ENCODE results near the gene ZSCAN22.

DNA sequence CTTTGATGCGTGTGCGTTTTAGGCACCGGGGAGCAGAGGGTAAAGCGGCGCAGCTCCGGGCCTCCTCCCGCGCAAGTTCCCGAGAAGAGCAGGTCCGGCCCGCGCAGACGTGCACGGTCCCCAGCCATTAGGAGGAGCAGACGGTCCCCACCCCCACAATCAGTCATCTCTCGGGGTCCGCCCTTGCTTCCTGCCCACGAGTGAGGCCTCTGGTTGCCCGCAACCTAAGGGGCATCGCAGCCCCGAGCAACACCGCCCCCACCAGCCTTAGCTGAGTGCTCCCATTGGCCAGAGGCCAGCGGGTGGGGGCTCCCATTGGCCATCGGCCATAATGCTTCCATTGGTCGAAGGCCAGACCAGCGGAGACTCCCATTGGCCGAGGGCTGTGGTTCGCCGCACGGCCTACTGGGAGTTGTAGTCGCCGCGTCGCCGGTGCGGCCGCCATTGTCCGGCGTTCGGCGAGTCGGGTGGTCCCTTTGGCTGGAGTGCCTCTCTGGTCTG is 48.2 kb upstream of the ZSCAN22 start, which contains the start of gene ZNF8:
- no peak for TF ChIP-seq EZH2phosphoT487 (IDR thresholded peaks at IDR 0.05; ENCODE audit: borderline replicate concordance)
- TF ChIP-seq, protein P1, sequence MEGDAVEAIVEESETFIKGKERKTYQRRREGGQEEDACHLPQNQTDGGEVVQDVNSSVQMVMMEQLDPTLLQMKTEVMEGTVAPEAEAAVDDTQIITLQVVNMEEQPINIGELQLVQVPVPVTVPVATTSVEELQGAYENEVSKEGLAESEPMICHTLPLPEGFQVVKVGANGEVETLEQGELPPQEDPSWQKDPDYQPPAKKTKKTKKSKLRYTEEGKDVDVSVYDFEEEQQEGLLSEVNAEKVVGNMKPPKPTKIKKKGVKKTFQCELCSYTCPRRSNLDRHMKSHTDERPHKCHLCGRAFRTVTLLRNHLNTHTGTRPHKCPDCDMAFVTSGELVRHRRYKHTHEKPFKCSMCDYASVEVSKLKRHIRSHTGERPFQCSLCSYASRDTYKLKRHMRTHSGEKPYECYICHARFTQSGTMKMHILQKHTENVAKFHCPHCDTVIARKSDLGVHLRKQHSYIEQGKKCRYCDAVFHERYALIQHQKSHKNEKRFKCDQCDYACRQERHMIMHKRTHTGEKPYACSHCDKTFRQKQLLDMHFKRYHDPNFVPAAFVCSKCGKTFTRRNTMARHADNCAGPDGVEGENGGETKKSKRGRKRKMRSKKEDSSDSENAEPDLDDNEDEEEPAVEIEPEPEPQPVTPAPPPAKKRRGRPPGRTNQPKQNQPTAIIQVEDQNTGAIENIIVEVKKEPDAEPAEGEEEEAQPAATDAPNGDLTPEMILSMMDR (conservative IDR thresholded peaks at IDR 0.05; ENCODE audit: low read length), result no peak

All from Loucy (cell line).